GM23248 (cell line): ENCODE data around the gene CFAP99.

Experiments used
- EZH2 ChIP-seq: fragments of 200-600 bp; sonication (generic); IDR thresholded peaks from 2 replicates; pipeline ENCODE4 v1.6.1; 2018; ENCODE audit warnings: antibody characterized with exemption, mild to moderate bottlenecking; ENCODE audit not compliant: insufficient read depth, poor library complexity, severe bottlenecking
- EZH2phosphoT487 ChIP-seq: fragments of 200-600 bp; sonication (generic); IDR thresholded peaks from 2 replicates; pipeline ENCODE4 v1.6.1; 2018; ENCODE audit warnings: antibody characterized with exemption, moderate library complexity, mild to moderate bottlenecking, low read depth; ENCODE audit not compliant: insufficient read depth

DNA sequence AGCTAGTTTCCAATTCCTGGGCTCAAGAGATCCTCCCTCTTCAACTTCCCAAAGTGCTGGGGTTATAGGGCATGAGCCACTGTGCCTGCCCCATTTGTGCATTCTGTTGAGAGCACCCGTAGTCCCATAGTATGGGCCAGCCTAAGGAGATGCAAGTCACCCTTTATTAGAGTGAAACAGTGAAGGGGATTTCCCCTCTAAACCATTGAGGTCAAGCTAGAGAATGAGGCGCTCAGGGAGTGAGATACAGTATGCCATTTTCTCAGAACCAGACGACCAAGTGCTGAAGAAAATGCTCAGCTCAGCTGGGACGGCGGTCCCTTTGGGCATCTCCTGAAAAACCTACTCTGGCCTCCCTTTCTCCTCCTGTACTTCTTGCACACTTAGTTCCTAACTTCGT, 68.9 kb downstream of the CFAP99 start:
- no peak for TF ChIP-seq EZH2
- no peak for TF ChIP-seq EZH2phosphoT487
